Left renal pelvis (tissue), 4 donors: Measurements from ENCODE around the gene PAM. TPM values are rescaled to one million over a fixed set of nuclear protein-coding genes. Genes with fewer than 3 reads are reported as not detected.
A peak's percentile ranks its signal among the peaks of the same experiment; 100 is the strongest.

ENCODE experiments used
- DNase-seq, 4 donors: peaks; one replicate each; pipeline ENCODE4 v3.0.0-alpha.2; 2013; ENCODE audit warnings: low read depth in 4 of 4, low spot score in 3 of 4
- polyA plus RNA-seq, 4 donors: library from polyadenylated mRNA; unstranded; fragments of 120-200 nt; gene quantifications; one replicate each; pipeline ENCODE4 v1.2.1, GENCODE V29; 2013; ENCODE audit not compliant: insufficient read length in 4 of 4

Gene PAM
- 100 to 1,000 TPM; 182 to 323 (median 259) TPM for polyA plus RNA-seq

- DNase-seq = peak in 3 of 4 donors; percentile 44 to 60 (median 45)
These were observed at the start of gene PAM for GRCh38 chr5:102754767-102755431. Gene PAM, plus strand, starts transcription at chr5:102755305. Its CDS starts 110,891 bp downstream, at chr5:102866196.

- DNase-seq = no peak
These were observed 43.4 kb upstream of the PAM start for GRCh38 chr5:102711525-102712385.

- DNase-seq = no peak
These were observed 41.8 kb upstream of the PAM start for GRCh38 chr5:102713278-102713677.

GRCh38 chr5:102713682-102714231, 41.3 kb upstream of the PAM start:
- peak; percentile 22 to 37 (median 26) for DNase-seq

GRCh38 chr5:102715082-102715807, 39.9 kb upstream of the PAM start:
- no peak for DNase-seq

GRCh38 chr5:102716017-102716416, 39.1 kb upstream of the PAM start:
- DNase-seq = no peak

GRCh38 chr5:102718819-102719218, 36.3 kb upstream of the PAM start:
- DNase-seq = no peak

- DNase-seq = no peak
These were observed 35.2 kb upstream of the PAM start for GRCh38 chr5:102719886-102720285.

- no peak for DNase-seq
These were observed 34.1 kb upstream of the PAM start for GRCh38 chr5:102720969-102721368.

GRCh38 chr5:102722931-102723330, 32.2 kb upstream of the PAM start:
- no peak for DNase-seq

GRCh38 chr5:102731693-102732092, 23.4 kb upstream of the PAM start:
- DNase-seq = no peak

- DNase-seq = no peak
These were observed 21.6 kb upstream of the PAM start for GRCh38 chr5:102733534-102733933.

- no peak for DNase-seq
These were observed 17.9 kb upstream of the PAM start for GRCh38 chr5:102737161-102737560.

GRCh38 chr5:102737805-102738469, 17.2 kb upstream of the PAM start:
- no peak for DNase-seq

GRCh38 chr5:102740515-102740914, 14.6 kb upstream of the PAM start:
- DNase-seq = no peak

- DNase-seq = no peak
These were observed 12.9 kb upstream of the PAM start for GRCh38 chr5:102742215-102742614.

GRCh38 chr5:102743900-102744299, 11.2 kb upstream of the PAM start:
- DNase-seq = no peak

GRCh38 chr5:102747386-102748166, 7.5 kb upstream of the PAM start:
- DNase-seq = peak in 1 of 4 donors; percentile 19

- no peak for DNase-seq
These were observed 5.6 kb upstream of the PAM start for GRCh38 chr5:102749416-102750030.
